ENCODE measurements around the gene XIAP.

XIAP gene

DNA sequence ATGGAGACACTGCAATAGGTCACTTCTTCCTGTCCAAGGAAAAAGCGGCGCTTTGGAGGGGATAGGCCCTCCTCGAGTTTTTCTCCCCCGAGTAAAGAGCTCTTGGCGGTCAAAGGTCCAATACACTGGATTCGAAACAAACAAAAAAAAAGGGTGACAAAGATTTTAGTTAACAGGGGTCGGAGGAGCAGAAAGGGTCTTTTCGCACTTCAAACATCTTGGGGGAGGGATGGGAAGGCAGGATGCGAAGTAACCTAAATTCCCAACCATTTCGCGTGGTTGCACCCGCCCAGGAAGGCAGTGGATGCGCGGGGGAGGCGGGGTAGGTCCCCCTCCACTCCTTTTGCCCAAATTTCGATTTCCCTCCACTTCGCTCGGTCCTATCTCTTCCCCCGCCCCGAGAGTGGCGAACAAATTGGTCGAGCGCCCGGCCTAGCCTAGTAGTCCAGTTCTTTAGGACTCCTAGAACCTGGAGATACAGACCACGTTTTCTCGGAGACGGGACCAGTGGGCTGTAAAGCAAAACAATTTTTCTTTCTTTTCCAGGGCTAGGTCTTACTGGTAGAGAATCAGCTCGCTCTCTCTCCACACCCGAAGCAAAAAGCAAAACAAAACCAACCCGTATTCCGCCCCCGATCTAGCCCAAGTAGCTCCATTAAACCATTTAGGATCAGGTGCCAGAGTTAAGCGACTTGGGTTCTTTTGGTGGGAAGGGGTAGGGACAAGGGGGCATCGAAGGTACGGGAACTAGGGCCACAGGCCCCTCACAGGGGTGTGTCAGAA, 99.6 kb downstream of the XIAP start:
- TF ChIP-seq REST (IDR thresholded peaks at IDR 0.05; ENCODE audit: insufficient read depth in 1 of 2, low read depth in 2 of 2, low read length in 2 of 2) = no peak
- no peak for TF ChIP-seq TAF1 (IDR thresholded peaks at IDR 0.05; ENCODE audit: borderline replicate concordance, insufficient read depth, low read length)
- no peak for TF ChIP-seq SIN3A (IDR thresholded peaks at IDR 0.05; ENCODE audit: borderline replicate concordance, insufficient read depth, low read length)
- no peak for TF ChIP-seq POLR2AphosphoS5 (IDR thresholded peaks at IDR 0.05; ENCODE audit: low read depth, low read length)
- no peak for TF ChIP-seq FOXP2 (optimal IDR thresholded peaks at IDR 0.05; ENCODE audit: borderline replicate concordance, extremely low read depth, extremely low read length, insufficient read depth)

- no peak for TF ChIP-seq SIN3A (IDR thresholded peaks at IDR 0.05; ENCODE audit: borderline replicate concordance, insufficient read depth, low read length)
- no peak for TF ChIP-seq FOXP2 (optimal IDR thresholded peaks at IDR 0.05; ENCODE audit: borderline replicate concordance, extremely low read depth, extremely low read length, insufficient read depth)
- TF ChIP-seq TAF1 (IDR thresholded peaks at IDR 0.05; ENCODE audit: borderline replicate concordance, insufficient read depth, low read length) = no peak
- no peak for TF ChIP-seq POLR2AphosphoS5 (IDR thresholded peaks at IDR 0.05; ENCODE audit: low read depth, low read length)
- TF ChIP-seq REST (IDR thresholded peaks at IDR 0.05; ENCODE audit: insufficient read depth in 1 of 2, low read depth in 2 of 2, low read length in 2 of 2) = no peak
Measured at GRCh38 chrX:123960956-123961267, 101.1 kb downstream of the XIAP start.

GRCh38 chrX:123961268-123962005, 101.6 kb downstream of the XIAP start, which contains the start of gene STAG2:
STAG2 (plus strand) TSS chrX:123961706; CDS start chrX:124022628, 60,922 bp downstream.
- TF ChIP-seq REST (IDR thresholded peaks at IDR 0.05; ENCODE audit: insufficient read depth in 1 of 2, low read depth in 2 of 2, low read length in 2 of 2) = no peak
- peak; percentile 65 for TF ChIP-seq POLR2AphosphoS5 (IDR thresholded peaks at IDR 0.05; ENCODE audit: low read depth, low read length)
- peak; percentile 78; the same call in 1 of the 2 replicates for TF ChIP-seq TAF1 (IDR thresholded peaks at IDR 0.05; ENCODE audit: borderline replicate concordance, insufficient read depth, low read length)

DNA sequence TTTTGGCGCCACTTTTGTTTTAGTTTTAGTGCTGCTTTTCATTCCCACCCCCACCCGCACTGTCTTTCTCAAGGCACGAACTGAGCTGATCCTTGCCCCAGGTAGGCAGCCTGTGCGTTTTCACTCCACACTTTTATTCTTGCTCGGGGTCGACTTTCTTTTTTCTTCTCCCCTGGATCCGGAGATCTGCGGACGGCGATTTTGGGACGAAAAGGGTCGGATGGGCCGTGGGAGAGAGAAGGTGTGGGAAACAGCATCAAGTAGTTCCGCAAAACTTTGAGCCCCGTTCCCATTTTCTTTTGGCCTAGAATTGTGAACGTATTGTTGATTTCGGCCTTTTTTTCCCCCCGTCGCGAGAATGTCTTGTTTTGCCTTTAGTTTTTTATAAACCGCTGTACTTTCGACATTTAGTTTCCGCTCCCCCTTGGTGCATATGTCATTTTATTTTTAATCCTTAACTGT, 102.2 kb downstream of the XIAP start:
- no peak for TF ChIP-seq REST (IDR thresholded peaks at IDR 0.05; ENCODE audit: insufficient read depth in 1 of 2, low read depth in 2 of 2, low read length in 2 of 2)
- TF ChIP-seq SIN3A (IDR thresholded peaks at IDR 0.05; ENCODE audit: borderline replicate concordance, insufficient read depth, low read length) = peak; percentile 41; the same call in 1 of the 2 replicates
